GM23338 (cell line): Measurements from ENCODE around the gene NUDT4. TPM values are rescaled to one million over a fixed set of nuclear protein-coding genes. Genes with fewer than 3 reads are reported as not detected.

Experiments used
- ATAC-seq: fragments of 200-7000 bp; cut with Tn5 transposase; 3 replicates; pipeline ENCODE4 v1.9.1; 2020
- DNase-seq: peaks from one replicate; pipeline ENCODE4 v3.0.0-alpha.2; 2015; ENCODE audit warnings: low spot score
- H2AFZ ChIP-seq: fragments of 200-600 bp; sonication (generic); 2 replicates; pipeline ENCODE4 v1.8.0; 2016; ENCODE audit warnings: antibody characterized with exemption, mild to moderate bottlenecking, moderate library complexity
- H3F3A ChIP-seq: fragments of 200-600 bp; sonication (generic); replicated peaks from 2 replicates; pipeline ENCODE4 v1.8.0; 2017; ENCODE audit warnings: antibody characterized with exemption, mixed run types, low read depth
- H3K27ac ChIP-seq: fragments of 200-600 bp; sonication (generic); 2 replicates; pipeline ENCODE4 v1.6.1; 2016; ENCODE audit warnings: low read depth
- H3K27me3 ChIP-seq: fragments of 200-600 bp; sonication (generic); 2 replicates; pipeline ENCODE4 v1.8.0; 2016; ENCODE audit warnings: mild to moderate bottlenecking, mixed run types, moderate library complexity; ENCODE audit not compliant: insufficient read depth
- H3K36me3 ChIP-seq: fragments of 200-600 bp; sonication (generic); 2 replicates; pipeline ENCODE4 v1.8.0; 2016; ENCODE audit warnings: mild to moderate bottlenecking; ENCODE audit not compliant: insufficient read depth
- H3K4me1 ChIP-seq: fragments of 200-600 bp; sonication (generic); 2 replicates; pipeline ENCODE4 v1.8.0; 2016; ENCODE audit warnings: mild to moderate bottlenecking, moderate library complexity; ENCODE audit not compliant: insufficient read depth
- H3K4me2 ChIP-seq: fragments of 200-600 bp; sonication (generic); 2 replicates; pipeline ENCODE4 v1.7.1; 2017; ENCODE audit warnings: mixed run types
- H3K4me3 ChIP-seq: fragments of 200-600 bp; sonication (generic); 2 replicates; pipeline ENCODE4 v1.6.1; 2016; ENCODE audit warnings: mixed run types
- H3K79me2 ChIP-seq: fragments of 200-600 bp; sonication (generic); replicated peaks from 2 replicates; pipeline ENCODE4 v1.8.0; 2017; ENCODE audit warnings: mild to moderate bottlenecking; ENCODE audit not compliant: insufficient read depth
- H3K9me2 ChIP-seq: fragments of 200-600 bp; sonication (generic); 2 replicates; pipeline ENCODE4 v1.8.0; 2017; ENCODE audit not compliant: insufficient read depth
- H4K20me1 ChIP-seq: fragments of 200-600 bp; sonication (generic); replicated peaks from 2 replicates; pipeline ENCODE4 v1.8.0; 2017; ENCODE audit warnings: mild to moderate bottlenecking; ENCODE audit not compliant: insufficient read depth
- H3K27ac Mint-ChIP-seq: 2 replicates; pipeline ENCODE4 v1.8.0; 2020; ENCODE audit warnings: inconsistent platforms, mild to moderate bottlenecking, moderate library complexity, mixed read lengths
- H3K27me3 Mint-ChIP-seq: 3 replicates; pipeline ENCODE4 v1.8.0; 2022; ENCODE audit warnings: low read depth, mild to moderate bottlenecking, moderate library complexity, mixed read lengths, inconsistent platforms; ENCODE audit not compliant: insufficient read depth, poor library complexity
- H3K36me3 Mint-ChIP-seq: 3 replicates; pipeline ENCODE4 v1.8.0; 2021; ENCODE audit warnings: low read depth, mild to moderate bottlenecking, inconsistent platforms, moderate library complexity, mixed read lengths
- H3K4me1 Mint-ChIP-seq: 3 replicates; pipeline ENCODE4 v1.8.0; 2020; ENCODE audit warnings: mild to moderate bottlenecking, inconsistent platforms, mixed read lengths
- H3K4me3 Mint-ChIP-seq: 3 replicates; pipeline ENCODE4 v1.8.0; 2021; ENCODE audit warnings: moderate library complexity, mild to moderate bottlenecking, inconsistent platforms, mixed read lengths
- H3K9me3 Mint-ChIP-seq: 3 replicates; pipeline ENCODE4 v1.8.0; 2020; ENCODE audit warnings: moderate library complexity, mild to moderate bottlenecking, inconsistent platforms, mixed read lengths
- CREB1 ChIP-seq: fragments of 250-450 bp; sonication (Bioruptor Pico); IDR thresholded peaks from 2 replicates; pipeline ENCODE4 v1.5.0; 2020; ENCODE audit warnings: low read depth, mild to moderate bottlenecking, moderate library complexity
- ETS1 ChIP-seq: IDR thresholded peaks from 2 replicates; pipeline ENCODE4 v1.6.1; 2016; ENCODE audit warnings: antibody characterized with exemption
- EZH2 ChIP-seq: fragments of 200-600 bp; sonication (generic); IDR thresholded peaks from one replicate; pipeline ENCODE4 v1.8.0; 2017; ENCODE audit warnings: antibody characterized with exemption, mild to moderate bottlenecking, low read depth; ENCODE audit not compliant: unreplicated experiment
- EZH2phosphoT487 ChIP-seq: fragments of 200-600 bp; sonication (generic); IDR thresholded peaks from one replicate; pipeline ENCODE4 v1.8.1; 2018; ENCODE audit warnings: antibody characterized with exemption; ENCODE audit not compliant: unreplicated experiment
- JUNB ChIP-seq: IDR thresholded peaks from one replicate; pipeline ENCODE4 v1.6.1; 2016; ENCODE audit warnings: antibody characterized with exemption; ENCODE audit not compliant: unreplicated experiment
- NANOG ChIP-seq: IDR thresholded peaks from 2 replicates; pipeline ENCODE4 v1.6.1; 2016; ENCODE audit warnings: antibody characterized with exemption, borderline replicate concordance
- POLR2AphosphoS5 ChIP-seq: IDR thresholded peaks from 2 replicates; pipeline ENCODE4 v1.6.1; 2016; ENCODE audit warnings: antibody characterized with exemption, low read depth
- STAT1 ChIP-seq: IDR thresholded peaks from one replicate; pipeline ENCODE4 v1.6.1; 2016; ENCODE audit warnings: antibody characterized with exemption; ENCODE audit not compliant: unreplicated experiment
- ZNF114 ChIP-seq: fragments of 250-450 bp; sonication (Bioruptor Pico); IDR thresholded peaks from 2 replicates; pipeline ENCODE4 v1.5.0; 2020; ENCODE audit warnings: mild to moderate bottlenecking, moderate library complexity
- ZNF331 ChIP-seq: fragments of 250-450 bp; sonication (Bioruptor Pico); IDR thresholded peaks from 2 replicates; pipeline ENCODE4 v1.5.0; 2020; ENCODE audit warnings: low read depth, mild to moderate bottlenecking, moderate library complexity
- ZNF462 ChIP-seq: fragments of 250-450 bp; sonication (Bioruptor Pico); IDR thresholded peaks from 2 replicates; pipeline ENCODE4 v1.5.0; 2020; ENCODE audit warnings: mild to moderate bottlenecking, moderate library complexity
- polyA plus RNA-seq: library from polyadenylated mRNA; unstranded; fragments of >200 nt; fragmentation: Nextera tagmentation; extraction: Ambion mirVana; gene quantifications from 2 replicates; pipeline ENCODE4 v1.2.1, GENCODE V29; 2016
- total RNA-seq: library from RNA; depleted of rRNA; stranded (reverse); fragments of >200 nt; shearing (Covaris generic); gene quantifications from 2 replicates; pipeline ENCODE4 v1.2.3, GENCODE V29; 2014
- TF ChIP-seq, protein P1 (sequence below), 2 experiments: fragments of 200-600 bp in 1 of 2; sonication (generic) in 1 of 2; conservative IDR thresholded peaks; 2 replicates each; pipeline versions ENCODE4 v1.5.1 to v1.6.1; 2016 to 2017; ENCODE audit warnings: antibody characterized with exemption in 2 of 2, low read depth in 2 of 2, mild to moderate bottlenecking in 2 of 2, moderate library complexity in 1 of 2
- TF ChIP-seq, protein P2 (sequence below): IDR thresholded peaks from one replicate; pipeline ENCODE4 v1.6.1; 2018; ENCODE audit warnings: antibody characterized with exemption; ENCODE audit not compliant: unreplicated experiment

Gene NUDT4
- total and polyA plus RNA-seq, 2 experiments from 2014 or later, result 32.3 to 67.2 TPM

- Mint-ChIP-seq H3K27me3 (peaks cover 5% of the 10 kb centered on the region), H3K36me3 (peaks cover 30% of the 10 kb centered on the region; the same call in 2 of the 3 replicates), H3K4me1 (peaks cover 7% of the 10 kb centered on the region; the same call in 2 of the 3 replicates), H3K4me3 (no peak overlapping the region), H3K27ac (no peak overlapping the region), H3K9me3 (no peaks in the 10 kb centered on the region)
- no peak overlapping the region for H3K27ac ChIP-seq
- no peaks in the 10 kb centered on the region for H3K9me2 ChIP-seq
- no peak overlapping the region for H3K4me3 ChIP-seq
- peaks cover 2% of the 10 kb centered on the region for H3K4me1 ChIP-seq
- no peaks in the 10 kb centered on the region for H3K27me3 ChIP-seq
- ATAC-seq (no peak), DNase-seq (no peak)
- peaks cover 5% of the 10 kb centered on the region for H3F3A ChIP-seq
- no peak for TF ChIP-seq ZNF462 (CRISPR knock-in tag)
- TF ChIP-seq, protein P1, sequence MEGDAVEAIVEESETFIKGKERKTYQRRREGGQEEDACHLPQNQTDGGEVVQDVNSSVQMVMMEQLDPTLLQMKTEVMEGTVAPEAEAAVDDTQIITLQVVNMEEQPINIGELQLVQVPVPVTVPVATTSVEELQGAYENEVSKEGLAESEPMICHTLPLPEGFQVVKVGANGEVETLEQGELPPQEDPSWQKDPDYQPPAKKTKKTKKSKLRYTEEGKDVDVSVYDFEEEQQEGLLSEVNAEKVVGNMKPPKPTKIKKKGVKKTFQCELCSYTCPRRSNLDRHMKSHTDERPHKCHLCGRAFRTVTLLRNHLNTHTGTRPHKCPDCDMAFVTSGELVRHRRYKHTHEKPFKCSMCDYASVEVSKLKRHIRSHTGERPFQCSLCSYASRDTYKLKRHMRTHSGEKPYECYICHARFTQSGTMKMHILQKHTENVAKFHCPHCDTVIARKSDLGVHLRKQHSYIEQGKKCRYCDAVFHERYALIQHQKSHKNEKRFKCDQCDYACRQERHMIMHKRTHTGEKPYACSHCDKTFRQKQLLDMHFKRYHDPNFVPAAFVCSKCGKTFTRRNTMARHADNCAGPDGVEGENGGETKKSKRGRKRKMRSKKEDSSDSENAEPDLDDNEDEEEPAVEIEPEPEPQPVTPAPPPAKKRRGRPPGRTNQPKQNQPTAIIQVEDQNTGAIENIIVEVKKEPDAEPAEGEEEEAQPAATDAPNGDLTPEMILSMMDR (conservative IDR thresholded peaks at IDR 0.05; ENCODE audit: low read depth in 2 of 2), result no peak
- TF ChIP-seq POLR2AphosphoS5, result no peak
- no peak for TF ChIP-seq JUNB
- TF ChIP-seq EZH2phosphoT487, result no peak
- TF ChIP-seq, protein P2, sequence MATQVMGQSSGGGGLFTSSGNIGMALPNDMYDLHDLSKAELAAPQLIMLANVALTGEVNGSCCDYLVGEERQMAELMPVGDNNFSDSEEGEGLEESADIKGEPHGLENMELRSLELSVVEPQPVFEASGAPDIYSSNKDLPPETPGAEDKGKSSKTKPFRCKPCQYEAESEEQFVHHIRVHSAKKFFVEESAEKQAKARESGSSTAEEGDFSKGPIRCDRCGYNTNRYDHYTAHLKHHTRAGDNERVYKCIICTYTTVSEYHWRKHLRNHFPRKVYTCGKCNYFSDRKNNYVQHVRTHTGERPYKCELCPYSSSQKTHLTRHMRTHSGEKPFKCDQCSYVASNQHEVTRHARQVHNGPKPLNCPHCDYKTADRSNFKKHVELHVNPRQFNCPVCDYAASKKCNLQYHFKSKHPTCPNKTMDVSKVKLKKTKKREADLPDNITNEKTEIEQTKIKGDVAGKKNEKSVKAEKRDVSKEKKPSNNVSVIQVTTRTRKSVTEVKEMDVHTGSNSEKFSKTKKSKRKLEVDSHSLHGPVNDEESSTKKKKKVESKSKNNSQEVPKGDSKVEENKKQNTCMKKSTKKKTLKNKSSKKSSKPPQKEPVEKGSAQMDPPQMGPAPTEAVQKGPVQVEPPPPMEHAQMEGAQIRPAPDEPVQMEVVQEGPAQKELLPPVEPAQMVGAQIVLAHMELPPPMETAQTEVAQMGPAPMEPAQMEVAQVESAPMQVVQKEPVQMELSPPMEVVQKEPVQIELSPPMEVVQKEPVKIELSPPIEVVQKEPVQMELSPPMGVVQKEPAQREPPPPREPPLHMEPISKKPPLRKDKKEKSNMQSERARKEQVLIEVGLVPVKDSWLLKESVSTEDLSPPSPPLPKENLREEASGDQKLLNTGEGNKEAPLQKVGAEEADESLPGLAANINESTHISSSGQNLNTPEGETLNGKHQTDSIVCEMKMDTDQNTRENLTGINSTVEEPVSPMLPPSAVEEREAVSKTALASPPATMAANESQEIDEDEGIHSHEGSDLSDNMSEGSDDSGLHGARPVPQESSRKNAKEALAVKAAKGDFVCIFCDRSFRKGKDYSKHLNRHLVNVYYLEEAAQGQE, result no peak
- no peak for TF ChIP-seq ETS1
- TF ChIP-seq EZH2, result no peak
- no peak for TF ChIP-seq CREB1 (CRISPR knock-in tag)
- no peak for TF ChIP-seq ZNF331 (CRISPR knock-in tag)
- no peak for TF ChIP-seq NANOG
- no peak for TF ChIP-seq ZNF114 (CRISPR knock-in tag)
- TF ChIP-seq STAT1, result no peak
- H3K4me2 ChIP-seq, result no peak overlapping the region
- H4K20me1 ChIP-seq, result peaks cover 16% of the 10 kb centered on the region; the same call in 1 of the 2 replicates
- peaks cover 27% of the 10 kb centered on the region for H3K79me2 ChIP-seq
- peaks cover 11% of the 10 kb centered on the region; the same call in 1 of the 2 replicates for H3K36me3 ChIP-seq
- no peak overlapping the region for H2AFZ ChIP-seq
Measured at GRCh38 chr12:93407963-93408283, 30.2 kb downstream of the NUDT4 start.
